ENCODE results near the gene MOGAT2. TPM values are rescaled to one million over a fixed set of nuclear protein-coding genes. Genes with fewer than 3 reads are reported as not detected.

Gene MOGAT2
- total and polyA plus RNA-seq, 2 of the 4 experiments (the other 2 are of a cell fraction) = not detected

GRCh38 chr11:75781831-75782230, 64.2 kb downstream of the MOGAT2 start:
- Histone ChIP-seq H3K23ac (ENCODE audit: low read depth, low read length) (no peak overlapping the region), H2BK20ac (ENCODE audit: low read depth, low read length) (no peak overlapping the region), H3K4me3 (ENCODE audit: insufficient read depth, low read depth, low read length) (no peak overlapping the region), H3K18ac (ENCODE audit: low read depth, low read length) (no peak overlapping the region), H3K9me1 (ENCODE audit: insufficient read depth, low read length) (no peaks in the 10 kb centered on the region), H3K27me3 (ENCODE audit: control insufficient read depth, insufficient read depth, low read length) (peaks cover 16% of the 10 kb centered on the region; the same call in 1 of the 2 replicates), H3K56ac (ENCODE audit: extremely low read depth, insufficient read depth, low read length) (no peak overlapping the region), H2AK5ac (ENCODE audit: low read depth, low read length) (no peak overlapping the region), H4K5ac (ENCODE audit: low read depth, low read length) (no peak overlapping the region), H3K36me3 (ENCODE audit: control insufficient read depth, insufficient read depth, low read length) (no peaks in the 10 kb centered on the region), H3K14ac (replicated peaks; ENCODE audit: low read depth, low read length) (no peak overlapping the region), H3K79me1 (ENCODE audit: low read depth in 1 of 2, low read length in 2 of 2) (no peaks in the 10 kb centered on the region), H2AK9ac (replicated peaks; ENCODE audit: low read depth, low read length, poor library complexity) (no peak overlapping the region), H2BK15ac (ENCODE audit: low read depth, low read length) (no peak overlapping the region), H4K91ac (ENCODE audit: insufficient read depth, low read depth, low read length) (no peak overlapping the region), H3K27ac (ENCODE audit: insufficient read depth, low read length) (no peak overlapping the region), H4K8ac (ENCODE audit: low read depth in 2 of 2, low read length in 2 of 2) (no peak overlapping the region), H2BK5ac (ENCODE audit: low read depth, low read length, poor library complexity, severe bottlenecking) (no peak overlapping the region), H3K4me2 (ENCODE audit: low read depth, low read length) (no peak overlapping the region), H3K9ac (ENCODE audit: low read depth, low read length) (no peak overlapping the region), H3K4me1 (ENCODE audit: control insufficient read depth, insufficient read depth, low read length) (no peaks in the 10 kb centered on the region), H3K4ac (ENCODE audit: low read depth, low read length) (no peak overlapping the region), H3K9me3 (ENCODE audit: control insufficient read depth, insufficient read depth, low read length) (no peaks in the 10 kb centered on the region), H4K20me1 (ENCODE audit: insufficient read depth, low read length) (no peaks in the 10 kb centered on the region), H2BK120ac (ENCODE audit: low read depth, low read length) (no peak overlapping the region), H2AFZ (replicated peaks; ENCODE audit: low read length, poor library complexity) (no peak overlapping the region)
- no CpG with 5 or more reads among the region's 9 CpGs for WGBS, 2 experiments (ENCODE audit: extremely low coverage in 2 of 2, insufficient read length in 1 of 2)
- in situ Hi-C loops (cut with MboI; ENCODE audit: low sequenced_read_pairs) = no loop called here
- DNase-seq (no peak), ATAC-seq (ENCODE audit: low read depth) (no peak)
- CTCF ChIA-PET = no interaction called here
- no TSS peak for BruUV-seq (replicated peaks)
- POLR2A ChIA-PET (ENCODE audit: unreplicated experiment) = no interaction called here
- dilution Hi-C loops (cut with HindIII; ENCODE audit: low sequenced_read_pairs, unreplicated experiment) = no loop called here
- intact Hi-C loops (cut with micrococcal nuclease) = no loop called here
- TF ChIP-seq NFE2L2 (IDR thresholded peaks at IDR 0.05; ENCODE audit: low read depth, low read length) = no peak
- no peak for TF ChIP-seq ELK1 (IDR thresholded peaks at IDR 0.05; ENCODE audit: borderline replicate concordance, low read depth, low read length)
- no peak for TF ChIP-seq CEBPB (IDR thresholded peaks at IDR 0.05; ENCODE audit: low read depth, low read length)
- TF ChIP-seq MAFK (IDR thresholded peaks at IDR 0.05; ENCODE audit: low read depth, low read length) = no peak
- TF ChIP-seq MXI1 (IDR thresholded peaks at IDR 0.05; ENCODE audit: borderline replicate concordance, low read depth, low read length) = no peak
- no peak for TF ChIP-seq POLR2A (IDR thresholded peaks at IDR 0.05; ENCODE audit: low read depth, low read length)

Small RNA genes lying within 50 kb of the gene (microRNA-seq; reads per million reads assigned to microRNA genes)
- gene RN7SL786P (ENCODE audit: insufficient read depth, insufficient read length) = not detected

Small RNA genes lying within 50 kb of the gene (small RNA-seq; reads per million reads assigned to genes)
- 0 reads per million in 5 experiments for gene RN7SL786P

Other genes with a start within 250 kb of the MOGAT2 start
- gene GDPD5, start 191.9 kb upstream of the MOGAT2 start, total RNA-seq (2012; rRNA removed) = 1.7 and 2.0 TPM in 2 replicates
- 7.9 and 8.2 TPM in 2 replicates for gene GDPD5, start 191.9 kb upstream of the MOGAT2 start, polyA plus RNA-seq (2012; rRNA removed)
- 772 and 841 TPM in 2 replicates for gene SERPINH1, start 155.6 kb upstream of the MOGAT2 start, total RNA-seq (2012; rRNA removed)
- gene SERPINH1, start 155.6 kb upstream of the MOGAT2 start, polyA plus RNA-seq (2012; rRNA removed) = 1,857 and 1,944 TPM in 2 replicates
- 2.5 and 3.0 TPM in 2 replicates for gene MAP6, start 48.8 kb upstream of the MOGAT2 start, total RNA-seq (2012; rRNA removed)
- 3.1 and 3.4 TPM in 2 replicates for gene MAP6, start 48.8 kb upstream of the MOGAT2 start, polyA plus RNA-seq (2012; rRNA removed)
- 2.2 and 2.3 TPM in 2 replicates for gene DGAT2, start 50.9 kb downstream of the MOGAT2 start, total RNA-seq (2012; rRNA removed)
- 1.7 and 2.4 TPM in 2 replicates for gene DGAT2, start 50.9 kb downstream of the MOGAT2 start, polyA plus RNA-seq (2012; rRNA removed)
- gene UVRAG, start 97.4 kb downstream of the MOGAT2 start, total RNA-seq (2012; rRNA removed) = 10.9 and 12.8 TPM in 2 replicates
- 5.3 and 5.6 TPM in 2 replicates for gene UVRAG, start 97.4 kb downstream of the MOGAT2 start, polyA plus RNA-seq (2012; rRNA removed)